Measurements from ENCODE around the gene MAGI1. TPM values are rescaled to one million over a fixed set of nuclear protein-coding genes. Genes with fewer than 3 reads are reported as not detected.
"Not testable (repeated sequence)": the region's sequence is repeated elsewhere in the genome, so short reads cannot be mapped to it uniquely, and the experiment has no call there.

The MAGI1 gene
- total RNA-seq, 1 donor from 2014 or later: 44.9 TPM

- no peak for DNase-seq (ENCODE audit: extremely low read depth, low read depth, low spot score)
Measured at GRCh38 chr3:65557899-65558564, 480.7 kb downstream of the MAGI1 start.

DNA sequence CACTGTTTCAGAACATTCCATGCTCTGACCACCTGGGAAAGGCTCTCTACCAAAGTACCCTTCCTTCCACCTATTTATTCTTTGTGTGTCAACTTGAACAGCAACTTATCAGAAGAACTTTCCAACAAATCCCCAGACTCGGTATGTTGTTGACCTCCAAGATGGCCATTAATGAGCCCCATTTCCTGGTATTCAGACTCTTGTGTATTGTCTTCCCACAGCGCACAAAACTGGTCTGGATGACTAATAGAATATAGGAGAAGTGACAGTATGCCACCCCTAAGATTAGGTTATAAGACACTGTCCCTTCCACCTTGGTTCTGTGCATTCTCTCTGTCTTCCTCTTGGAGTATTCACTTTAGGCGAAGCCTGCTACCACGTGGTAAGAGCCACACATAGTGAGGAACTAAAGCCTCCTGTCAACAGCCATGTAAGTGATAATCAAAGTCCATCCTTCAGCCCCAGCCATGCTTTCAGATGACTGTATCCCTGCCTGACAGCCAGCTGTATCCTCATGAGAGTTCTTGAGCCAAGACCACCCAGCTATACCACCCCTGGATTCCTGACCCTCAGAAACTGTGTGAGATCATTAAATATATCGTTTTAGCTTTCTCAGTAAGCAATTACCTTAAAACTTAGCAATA, 481.7 kb downstream of the MAGI1 start:
- DNase-seq (ENCODE audit: extremely low read depth, low read depth, low spot score): no peak

- DNase-seq (ENCODE audit: extremely low read depth, low read depth, low spot score): no peak
Measured at GRCh38 chr3:65552434-65552833, 486.3 kb downstream of the MAGI1 start.

GRCh38 chr3:65551945-65552344, 486.8 kb downstream of the MAGI1 start:
- no peak for DNase-seq (ENCODE audit: extremely low read depth, low read depth, low spot score)

- no peak for DNase-seq (ENCODE audit: extremely low read depth, low read depth, low spot score)
Measured at GRCh38 chr3:65550137-65550536, 488.6 kb downstream of the MAGI1 start.

- DNase-seq (ENCODE audit: extremely low read depth, low read depth, low spot score): no peak
Measured at GRCh38 chr3:65549626-65549959, 489.1 kb downstream of the MAGI1 start.

GRCh38 chr3:65548848-65549625, 489.7 kb downstream of the MAGI1 start:
- DNase-seq (ENCODE audit: extremely low read depth, low read depth, low spot score): no peak

GRCh38 chr3:65545429-65545828, 493.3 kb downstream of the MAGI1 start:
- DNase-seq (ENCODE audit: extremely low read depth, low read depth, low spot score): no peak

DNA sequence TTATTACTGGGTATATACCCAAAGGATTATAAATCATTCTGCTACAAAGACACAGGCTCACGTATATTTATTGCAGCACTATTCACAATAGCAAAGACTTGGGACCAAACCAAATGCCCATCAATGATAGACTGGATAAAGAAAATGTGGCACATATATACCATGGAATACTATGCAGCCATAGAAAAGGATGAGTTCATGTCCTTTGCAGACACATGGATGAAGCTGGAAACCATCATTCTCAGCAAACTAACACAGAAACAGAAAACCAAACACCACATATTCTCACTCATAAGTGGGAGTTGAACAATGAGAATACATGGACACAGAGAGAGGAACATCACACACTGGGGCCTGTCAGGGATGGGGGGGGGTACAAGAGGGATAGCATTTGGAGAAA, 495.3 kb downstream of the MAGI1 start:
- not testable (repeated sequence) for DNase-seq (ENCODE audit: extremely low read depth, low read depth, low spot score)

DNA sequence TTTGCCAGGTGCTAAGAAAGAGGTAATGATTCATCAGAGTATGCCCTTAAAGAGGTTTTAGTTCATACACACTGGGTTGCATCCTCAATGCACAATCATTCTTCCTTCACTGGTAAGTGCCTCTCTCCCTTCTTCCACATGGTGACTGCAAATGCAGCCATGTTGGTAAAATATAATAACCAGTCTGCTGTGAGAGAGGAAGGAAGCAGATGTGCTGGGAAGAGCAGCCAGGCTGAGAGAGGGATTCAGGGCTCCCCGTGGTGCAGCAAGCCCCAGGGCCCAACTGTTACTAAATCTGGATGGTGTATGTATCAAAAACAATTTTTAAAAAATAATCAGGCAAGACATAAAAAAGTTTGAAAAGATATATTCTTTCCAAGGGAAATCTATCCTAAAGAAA, 498.1 kb downstream of the MAGI1 start:
- no peak for DNase-seq (ENCODE audit: extremely low read depth, low read depth, low spot score)

DNA sequence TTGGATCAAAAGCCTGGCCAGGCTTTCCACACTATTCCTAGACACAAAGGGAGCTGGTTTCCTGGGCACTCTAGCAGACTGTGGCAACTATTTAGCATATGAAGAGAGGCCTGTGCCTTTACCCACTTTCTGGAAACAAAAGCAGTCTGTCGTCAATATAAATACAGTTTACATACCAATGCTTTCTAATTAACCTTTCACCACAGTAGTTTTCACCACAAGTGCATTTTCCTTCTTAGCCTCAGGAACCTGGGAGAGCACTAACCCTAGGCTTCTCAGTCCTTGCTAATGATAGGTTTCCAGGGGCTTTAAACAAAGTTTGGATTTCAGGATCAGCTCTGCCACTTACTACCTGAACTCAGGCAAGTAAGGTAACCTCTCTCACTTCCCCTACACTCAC, 499.1 kb downstream of the MAGI1 start:
- DNase-seq (ENCODE audit: extremely low read depth, low read depth, low spot score): no peak

DNA sequence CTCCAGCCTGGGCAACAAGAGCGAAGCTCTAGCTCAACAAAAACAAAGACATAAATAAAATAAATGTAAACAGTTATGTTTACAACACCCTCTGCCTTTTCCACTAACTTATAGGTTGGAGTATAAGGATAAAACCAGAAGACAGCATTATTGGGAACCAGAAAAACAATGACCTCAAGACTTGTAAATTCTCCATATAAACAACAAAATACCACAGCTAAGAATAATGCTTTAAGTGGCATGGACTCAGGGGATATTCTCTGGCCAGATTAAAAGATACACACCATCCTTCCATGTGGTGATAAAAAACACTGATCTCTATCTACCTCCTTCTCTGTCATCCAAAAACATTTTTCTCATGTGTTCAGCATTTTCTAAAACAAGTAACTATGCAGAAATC, 500.6 kb downstream of the MAGI1 start:
- no peak for DNase-seq (ENCODE audit: extremely low read depth, low read depth, low spot score)

DNA sequence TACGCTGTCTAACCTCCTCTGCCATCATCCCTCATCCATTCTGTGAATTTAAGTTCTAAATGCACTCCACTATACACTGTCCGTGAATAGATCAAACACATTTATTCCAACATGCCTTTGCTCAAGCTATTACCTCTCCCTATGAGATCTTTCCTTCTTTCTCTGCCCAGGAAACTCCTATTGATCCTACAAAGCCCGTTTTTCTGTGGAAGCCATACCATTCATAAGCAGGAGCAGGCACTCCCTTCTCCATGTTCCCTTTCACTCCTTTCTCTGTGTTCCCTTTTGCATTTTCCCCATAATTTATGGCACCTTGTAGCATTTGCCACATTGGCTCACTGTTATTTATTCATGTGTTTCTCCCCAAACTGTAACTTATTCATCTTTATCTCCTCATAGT, 501.6 kb downstream of the MAGI1 start:
- no peak for DNase-seq (ENCODE audit: extremely low read depth, low read depth, low spot score)

- no peak for DNase-seq (ENCODE audit: extremely low read depth, low read depth, low spot score)
Measured at GRCh38 chr3:65535260-65535659, 503.5 kb downstream of the MAGI1 start.

- no peak for DNase-seq (ENCODE audit: extremely low read depth, low read depth, low spot score)
Measured at GRCh38 chr3:65534805-65535204, 503.9 kb downstream of the MAGI1 start.

GRCh38 chr3:65532749-65533148, 506.0 kb downstream of the MAGI1 start:
- no peak for DNase-seq (ENCODE audit: extremely low read depth, low read depth, low spot score)

DNA sequence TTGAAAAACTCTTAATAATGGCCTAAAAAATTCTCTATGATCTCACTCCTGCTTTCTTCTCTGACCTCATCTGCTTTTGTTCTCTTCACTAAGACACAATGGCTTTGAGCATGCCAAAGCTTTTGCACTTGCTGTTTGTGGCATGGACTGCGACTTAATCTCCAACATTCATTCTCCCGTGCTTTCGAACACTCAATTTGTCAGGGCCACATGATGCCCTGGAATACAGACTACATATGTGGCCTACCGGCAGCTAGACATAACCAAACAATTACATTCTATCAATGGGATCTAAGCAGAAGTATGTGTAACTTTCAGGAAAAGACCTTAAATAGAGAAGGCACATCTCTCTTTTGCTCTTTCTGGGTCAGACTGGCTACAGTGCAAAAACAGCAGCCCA, 506.5 kb downstream of the MAGI1 start:
- no peak for DNase-seq (ENCODE audit: extremely low read depth, low read depth, low spot score)

GRCh38 chr3:65531499-65531898, 507.2 kb downstream of the MAGI1 start:
- no peak for DNase-seq (ENCODE audit: extremely low read depth, low read depth, low spot score)

DNA sequence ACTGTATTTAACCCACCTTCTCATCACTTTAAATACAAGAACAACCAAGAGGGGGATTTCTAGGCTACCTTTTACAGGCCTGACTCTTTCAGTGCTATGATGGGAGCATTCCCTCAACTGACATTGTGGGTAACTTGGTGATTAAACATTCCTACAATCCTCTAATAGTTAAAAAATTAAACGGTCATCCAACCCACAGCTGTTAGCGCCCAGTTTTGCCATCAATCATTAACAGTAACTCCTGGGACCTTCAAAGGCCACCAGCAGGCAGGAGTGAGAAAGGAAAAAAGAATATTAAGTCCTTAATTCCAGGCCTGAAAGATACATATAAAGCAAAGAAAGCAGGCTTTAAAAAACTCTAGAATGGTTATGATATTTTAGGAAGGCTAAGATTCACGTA, 512.1 kb downstream of the MAGI1 start:
- no peak for DNase-seq (ENCODE audit: extremely low read depth, low read depth, low spot score)

DNA sequence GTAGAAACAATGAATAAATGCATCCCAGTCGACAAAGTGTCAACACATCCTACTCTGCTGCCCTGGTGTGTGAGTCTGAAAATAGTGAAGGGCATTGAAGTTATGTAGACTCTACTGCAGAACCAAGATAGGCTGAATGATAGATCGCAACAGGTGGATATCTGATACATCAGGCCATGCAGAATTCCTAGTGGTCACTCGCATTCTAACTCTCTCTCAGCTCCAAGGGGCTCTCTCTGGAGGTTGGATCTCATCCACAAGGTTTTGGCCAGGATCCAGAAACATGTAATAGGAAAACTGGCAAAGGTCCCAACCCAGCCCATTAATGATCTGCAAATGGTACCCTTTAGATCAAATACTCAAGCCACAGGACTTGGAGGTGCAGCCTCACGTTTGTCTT, 514.1 kb downstream of the MAGI1 start:
- DNase-seq (ENCODE audit: extremely low read depth, low read depth, low spot score): no peak

GRCh38 chr3:65523878-65524277, 514.8 kb downstream of the MAGI1 start:
- no peak for DNase-seq (ENCODE audit: extremely low read depth, low read depth, low spot score)

- DNase-seq (ENCODE audit: extremely low read depth, low read depth, low spot score): no peak
Measured at GRCh38 chr3:65521032-65521431, 517.7 kb downstream of the MAGI1 start.

All from glomerular endothelial cell (primary cell).